HepG2 (cell line): Measurements from ENCODE around the gene PDP2. TPM values are rescaled to one million over a fixed set of nuclear protein-coding genes. Genes with fewer than 3 reads are reported as not detected.

ENCODE experiments used
- ATRX ChIP-seq: sonication (generic); formaldehyde crosslinking; IDR thresholded peaks from 2 replicates; pipeline ENCODE4 v1.4.0; 2020; ENCODE audit warnings: missing genetic modification reagents, borderline replicate concordance
- CBX1 ChIP-seq: IDR thresholded peaks from one replicate; pipeline ENCODE4 v1.6.1; 2016; ENCODE audit warnings: antibody characterized with exemption, low read depth
- CCDC6 ChIP-seq: sonication (generic); formaldehyde crosslinking; IDR thresholded peaks from 2 replicates; pipeline ENCODE4 v1.8.1; 2022; ENCODE audit warnings: mild to moderate bottlenecking, missing genetic modification reagents, moderate library complexity
- CTCF ChIP-seq: sonication (generic); formaldehyde crosslinking; IDR thresholded peaks from 2 replicates; pipeline ENCODE4 v1.5.0; 2020; ENCODE audit warnings: mild to moderate bottlenecking, missing genetic modification reagents, moderate library complexity
- GABPB1 ChIP-seq: IDR thresholded peaks from 2 replicates; pipeline ENCODE4 v1.6.1; 2016; ENCODE audit warnings: mild to moderate bottlenecking, missing genetic modification reagents, moderate library complexity, missing compliant biosample characterization
- HNRNPUL1 ChIP-seq: fragments of 200-400 bp; formaldehyde crosslinking; IDR thresholded peaks from 2 replicates; pipeline ENCODE4 v1.6.1; 2017; ENCODE audit warnings: low read depth, mild to moderate bottlenecking, low read length, moderate library complexity
- MAX ChIP-seq: IDR thresholded peaks from 2 replicates; pipeline ENCODE4 v1.6.1; 2012; ENCODE audit warnings: inconsistent platforms
- MTERF4 ChIP-seq: sonication (generic); formaldehyde crosslinking; IDR thresholded peaks from 2 replicates; pipeline ENCODE4 v1.8.0; 2023; ENCODE audit warnings: mild to moderate bottlenecking, missing genetic modification reagents
- NFKB2 ChIP-seq: sonication (generic); formaldehyde crosslinking; IDR thresholded peaks from 2 replicates; pipeline ENCODE4 v1.4.0; 2020; ENCODE audit warnings: missing genetic modification reagents, borderline replicate concordance
- NPAS2 ChIP-seq: sonication (generic); formaldehyde crosslinking; IDR thresholded peaks from 2 replicates; pipeline ENCODE4 v1.8.0; 2022; ENCODE audit warnings: mild to moderate bottlenecking, missing genetic modification reagents, borderline replicate concordance
- PCBP2 ChIP-seq: fragments of 200-400 bp; formaldehyde crosslinking; optimal IDR thresholded peaks from 2 replicates; pipeline ENCODE3; 2018; ENCODE audit warnings: low read length, low read depth; ENCODE audit not compliant: poor library complexity, severe bottlenecking
- POLR2A ChIP-seq, 2 experiments: IDR thresholded peaks; 2 replicates each; pipeline ENCODE4 v1.6.1; 2011; ENCODE audit warnings: low read depth in 2 of 2, low read length in 2 of 2, mild to moderate bottlenecking in 1 of 2, moderate library complexity in 1 of 2; ENCODE audit not compliant: insufficient read depth in 1 of 2
- SMAD1 ChIP-seq: sonication (generic); formaldehyde crosslinking; IDR thresholded peaks from 2 replicates; pipeline ENCODE4 v1.4.0; 2020; ENCODE audit warnings: missing genetic modification reagents, low read depth, mild to moderate bottlenecking, borderline replicate concordance
- SP4 ChIP-seq: sonication (generic); formaldehyde crosslinking; IDR thresholded peaks from 2 replicates; pipeline ENCODE4 v1.8.1; 2023; ENCODE audit warnings: mild to moderate bottlenecking, missing genetic modification reagents
- TAF1 ChIP-seq: sonication (generic); formaldehyde crosslinking; IDR thresholded peaks from 2 replicates; pipeline ENCODE4 v1.4.0; 2020; ENCODE audit warnings: missing genetic modification reagents
- TSC22D2 ChIP-seq: sonication (generic); formaldehyde crosslinking; IDR thresholded peaks from 2 replicates; pipeline ENCODE4 v1.5.1; 2020; ENCODE audit warnings: missing genetic modification reagents, mild to moderate bottlenecking, borderline replicate concordance
- ZBTB37 ChIP-seq: sonication (generic); formaldehyde crosslinking; IDR thresholded peaks from 2 replicates; pipeline ENCODE4 v1.4.0; 2020; ENCODE audit warnings: mild to moderate bottlenecking, missing genetic modification reagents
- ZKSCAN1 ChIP-seq: fragments of 150-350 bp; IDR thresholded peaks from 2 replicates; pipeline ENCODE4 v1.6.1; 2014; ENCODE audit warnings: low read length
- ZNF136 ChIP-seq: sonication (generic); formaldehyde crosslinking; IDR thresholded peaks from 2 replicates; pipeline ENCODE4 v1.8.1; 2022; ENCODE audit warnings: low read depth, mild to moderate bottlenecking, moderate library complexity, missing genetic modification reagents
- ZNF619 ChIP-seq: sonication (generic); formaldehyde crosslinking; IDR thresholded peaks from 2 replicates; pipeline ENCODE4 v1.4.0; 2020; ENCODE audit warnings: mild to moderate bottlenecking, missing genetic modification reagents
- ZNF710 ChIP-seq: sonication (generic); formaldehyde crosslinking; IDR thresholded peaks from 2 replicates; pipeline ENCODE4 v1.5.0; 2020; ENCODE audit warnings: mild to moderate bottlenecking, missing genetic modification reagents, borderline replicate concordance
- polyA plus RNA-seq, 8 experiments: library from polyadenylated mRNA; depleted of rRNA in 3 of 8; stranded (reverse) in 7 of 8; unstranded in 1 of 8; fragments of >200 nt; fragmentation: Illumina TruSeq in 4 of 8; extraction: Trizol in 4 of 8; gene quantifications; 2 replicates each; pipeline versions ENCODE4 v1.2.1 to v1.2.3, GENCODE V29; 2011 to 2016; ENCODE audit warnings: low read depth in 4 of 8, missing spikeins in 1 of 8, mixed read lengths in 1 of 8; ENCODE audit not compliant: insufficient read depth in 1 of 8
- total RNA-seq, 5 experiments: library from RNA; depleted of rRNA; stranded (reverse); fragments of >200 nt; fragmentation: Illumina TruSeq; extraction: Trizol; gene quantifications; 2 replicates each; pipeline ENCODE4 v1.2.3, GENCODE V29; 2016; ENCODE audit warnings: low read depth in 1 of 5

PDP2 gene
- total and polyA plus RNA-seq, 2 of the 13 experiments (the other 11 are each of a cell fraction or from before 2014, with no cell fraction given) = 12.8 to 15.8 TPM

- no peak for TF ChIP-seq ATRX
- TF ChIP-seq HNRNPUL1 = 0 out of 2 replicates have a peak, but pooled peaks have one; percentile 37
- TF ChIP-seq SP4 (CRISPR knock-in tag) = peak; percentile 96
- TF ChIP-seq NPAS2 = peak; percentile 71; the same call in 1 of the 2 replicates
- no peak for TF ChIP-seq PCBP2
- peak; percentile 91 for TF ChIP-seq TAF1
- TF ChIP-seq CBX1 = peak; percentile 10
- TF ChIP-seq ZNF710 (CRISPR knock-in tag) = peak; percentile 69
- TF ChIP-seq ZKSCAN1 = no peak; the same call in 1 of the 2 replicates
- TF ChIP-seq ZNF619 = peak; percentile 88; the same call in 1 of the 2 replicates
- TF ChIP-seq GABPB1 (CRISPR knock-in tag) = peak; percentile 88
- peak; percentile 98 for TF ChIP-seq TSC22D2 (CRISPR knock-in tag)
- peak; percentile 78 to 92 for TF ChIP-seq POLR2A (IDR thresholded peaks at IDR 0.05; ENCODE audit: insufficient read depth in 1 of 2, low read depth in 2 of 2, low read length in 2 of 2)
- peak; percentile 97; the same call in 1 of the 2 replicates for TF ChIP-seq NFKB2 (CRISPR knock-in tag)
- TF ChIP-seq CTCF (CRISPR knock-in tag) = no peak; the same call in 1 of the 2 replicates
- peak; percentile 97 for TF ChIP-seq MAX
- peak; percentile 94 for TF ChIP-seq SMAD1 (CRISPR knock-in tag)
- TF ChIP-seq ZNF136 (CRISPR knock-in tag) = no peak; the same call in 1 of the 2 replicates
- TF ChIP-seq MTERF4 (CRISPR knock-in tag) = peak; percentile 98
- no peak for TF ChIP-seq ZBTB37 (CRISPR knock-in tag)
- TF ChIP-seq CCDC6 = peak; percentile 86; the same call in 1 of the 2 replicates
Observed at GRCh38 chr16:66880288-66881013, at the start of gene PDP2 (continued).
